Pulmonary artery endothelial cell (primary cell): ENCODE measurements around the gene DAPK1. TPM values are rescaled to one million over a fixed set of nuclear protein-coding genes. Genes with fewer than 3 reads are reported as not detected.

Source experiments
- DNase-seq: peaks from one replicate; pipeline ENCODE4 v3.0.0-alpha.2; 2011; ENCODE audit warnings: low read depth, low spot score
- total RNA-seq: library from RNA; depleted of rRNA; stranded (reverse); fragments of >200 nt; gene quantifications from 2 replicates; pipeline ENCODE4 v1.2.3, GENCODE V29; 2014

DAPK1 gene
- total RNA-seq, 1 donor from 2014 or later: 43.2 TPM

DNA sequence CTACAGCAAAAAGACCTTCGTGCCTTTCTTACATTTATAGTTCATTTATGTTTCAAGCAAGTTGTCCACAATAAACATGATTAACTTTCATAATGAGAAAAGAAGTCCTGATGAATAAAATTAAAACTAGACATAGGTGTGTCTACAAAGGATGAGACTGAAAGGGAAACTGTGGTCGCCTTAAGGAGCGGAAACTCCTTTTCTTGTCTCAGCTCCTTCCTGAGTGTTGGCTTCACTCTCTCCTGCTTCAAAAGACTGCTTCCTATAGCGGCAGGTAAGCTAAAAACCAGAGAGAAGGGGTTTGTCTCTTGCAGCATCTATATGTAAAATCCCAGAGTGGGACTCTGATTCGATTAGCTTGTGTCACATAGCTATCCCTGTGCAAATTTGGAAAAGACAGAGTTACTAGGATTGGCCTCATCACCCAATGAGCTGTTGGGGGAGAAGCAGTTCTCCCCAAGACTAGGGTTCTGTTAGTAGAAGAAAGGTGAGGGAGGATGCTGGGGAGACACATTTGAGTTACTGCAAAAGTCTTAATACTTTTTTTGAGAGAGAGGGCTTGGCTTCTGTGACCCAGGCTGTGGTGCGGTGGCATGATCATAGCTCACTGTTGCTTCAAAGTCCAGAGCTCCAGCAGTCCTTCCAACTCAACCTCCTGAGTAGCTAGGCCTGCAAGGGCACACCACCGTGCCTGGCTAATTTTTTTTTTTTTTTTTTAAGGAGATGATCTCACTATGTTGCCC is 211.5 kb downstream of the DAPK1 start:
- no peak for DNase-seq

DNA sequence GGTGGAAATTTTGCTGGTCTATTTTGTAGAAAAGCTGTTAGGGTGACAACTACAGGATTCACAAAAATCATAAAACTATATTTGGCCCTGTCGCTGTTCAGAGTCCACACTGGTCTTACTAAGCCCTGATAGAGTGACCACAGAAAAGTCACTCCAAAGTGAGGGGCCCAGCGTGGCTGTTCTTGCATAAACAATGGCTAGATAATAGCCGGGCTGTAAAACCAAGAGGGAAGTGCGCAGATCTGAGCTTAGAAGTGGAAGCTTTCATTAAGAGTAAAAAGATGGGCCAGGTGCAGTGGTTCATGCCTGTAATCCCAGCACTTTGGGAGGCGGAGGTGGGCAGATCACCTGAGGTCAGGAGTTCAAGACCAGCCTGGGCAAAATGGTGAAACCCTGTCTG is 212.8 kb downstream of the DAPK1 start:
- DNase-seq: no peak

DNA sequence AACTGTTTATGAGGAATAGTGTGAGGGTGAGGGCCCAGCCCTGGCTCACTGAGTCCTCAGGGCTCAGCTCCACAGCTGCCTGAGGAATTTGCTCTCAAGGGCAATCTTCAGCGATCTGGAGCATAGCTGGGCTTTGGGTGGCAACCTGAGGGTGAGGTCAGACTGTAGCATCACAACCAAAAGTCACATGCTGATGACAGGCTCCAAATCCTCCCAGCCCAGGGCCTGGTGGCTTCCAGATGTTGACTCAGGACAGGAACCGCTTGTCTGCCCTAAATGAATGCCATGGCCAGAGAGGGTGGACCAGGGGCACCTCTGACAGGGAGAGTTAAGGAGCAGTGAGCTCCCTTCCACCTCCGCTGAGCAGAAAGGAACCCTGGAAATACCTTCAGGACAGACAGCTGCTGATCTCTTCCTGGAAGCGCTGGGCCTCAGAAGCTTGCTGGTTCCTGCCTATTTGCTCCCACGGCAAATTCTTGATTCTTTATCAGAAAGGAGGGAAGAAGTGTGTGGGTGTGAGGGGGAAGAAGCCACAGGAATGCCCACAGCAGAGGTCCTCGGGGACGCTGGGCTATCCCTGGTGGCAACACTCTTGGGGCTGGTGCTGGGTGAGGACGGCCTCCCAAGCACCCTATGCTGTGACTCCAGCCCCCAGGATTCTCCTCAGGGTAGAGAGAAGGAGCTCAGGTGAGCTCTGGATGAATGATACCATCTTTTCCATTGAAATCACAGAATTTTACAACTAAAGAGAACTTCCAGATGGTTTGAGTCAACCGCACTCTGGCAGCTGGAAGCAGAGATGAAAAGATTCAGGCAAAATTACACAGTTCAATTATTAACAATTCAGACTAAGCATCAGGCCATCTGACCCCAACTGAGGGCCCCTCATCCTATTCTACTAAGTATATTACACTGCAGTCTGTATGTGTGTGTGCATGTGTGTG is 214.5 kb downstream of the DAPK1 start:
- DNase-seq: no peak

DNA sequence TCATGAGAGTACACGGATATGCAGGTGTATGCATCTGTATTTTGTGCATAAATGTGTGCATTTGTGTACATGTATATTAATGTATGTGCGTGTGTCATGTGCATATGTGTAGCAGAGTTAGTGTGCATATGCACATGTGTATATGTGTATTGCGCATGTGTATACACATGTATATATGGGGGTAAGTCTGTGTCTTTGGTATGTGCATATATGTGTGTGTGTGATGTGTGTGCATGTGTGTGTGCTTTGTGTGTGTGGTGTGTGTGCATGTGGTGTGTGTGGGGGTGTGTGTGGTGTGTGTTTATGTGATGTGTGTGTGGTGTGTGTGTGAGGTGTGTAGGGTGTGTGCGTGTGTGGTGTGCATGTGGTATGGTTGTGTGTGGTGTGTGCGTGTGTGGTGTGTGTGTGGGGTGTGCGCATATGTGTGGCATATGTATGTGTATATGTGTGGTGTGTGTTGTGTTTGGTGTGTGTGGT is 215.2 kb downstream of the DAPK1 start:
- no peak for DNase-seq

DNA sequence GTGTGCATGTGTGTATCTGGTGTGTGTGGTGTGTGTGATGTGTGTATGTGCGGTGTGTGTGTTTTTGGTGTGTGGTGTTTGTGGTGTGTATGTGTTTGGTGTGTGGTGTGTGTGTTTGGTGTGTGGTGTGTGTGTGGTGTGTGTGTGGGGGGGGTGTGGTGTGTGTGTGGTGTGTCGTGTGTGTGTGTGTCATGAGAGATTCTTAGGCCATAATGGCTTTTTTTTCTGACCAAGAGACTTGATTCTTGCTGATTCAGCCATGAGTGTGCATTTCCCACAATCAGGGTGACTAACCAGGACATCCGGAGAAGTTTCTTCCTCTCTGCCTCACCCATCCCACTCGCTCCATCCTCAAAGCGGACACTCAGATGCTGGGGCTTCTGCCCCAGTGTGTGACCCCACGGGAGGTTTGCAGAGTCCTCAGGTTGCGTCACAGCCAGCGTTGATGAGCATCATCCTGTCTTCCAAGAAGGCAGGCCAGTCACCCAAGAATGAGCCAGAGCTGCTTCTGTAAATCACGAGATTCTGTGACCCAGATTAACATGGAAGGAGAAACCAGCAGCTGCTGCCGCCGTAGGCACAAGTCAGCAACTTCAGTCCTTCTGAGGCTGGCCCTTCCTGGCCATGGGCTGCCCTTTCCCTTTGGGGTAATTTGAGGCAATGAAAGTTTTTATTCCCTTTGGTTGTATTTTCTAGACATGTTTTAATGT is 215.8 kb downstream of the DAPK1 start:
- peak; percentile 68 for DNase-seq

DNA sequence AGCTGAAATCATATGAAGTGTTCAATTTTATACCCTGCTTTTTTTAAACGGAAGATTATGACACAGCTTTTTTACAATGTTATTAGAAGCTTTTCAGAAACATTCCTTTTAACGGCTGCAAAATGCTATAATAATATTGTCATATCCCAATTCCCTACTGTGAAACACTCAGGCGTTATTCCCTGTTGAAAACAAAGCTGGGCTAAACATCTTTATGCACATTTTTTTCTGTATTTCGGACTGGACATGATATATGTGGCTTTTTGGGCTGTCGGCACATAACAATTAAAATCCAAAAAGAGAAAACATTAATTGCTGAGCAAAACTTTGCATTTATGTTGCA is 216.3 kb downstream of the DAPK1 start:
- no peak for DNase-seq

DNA sequence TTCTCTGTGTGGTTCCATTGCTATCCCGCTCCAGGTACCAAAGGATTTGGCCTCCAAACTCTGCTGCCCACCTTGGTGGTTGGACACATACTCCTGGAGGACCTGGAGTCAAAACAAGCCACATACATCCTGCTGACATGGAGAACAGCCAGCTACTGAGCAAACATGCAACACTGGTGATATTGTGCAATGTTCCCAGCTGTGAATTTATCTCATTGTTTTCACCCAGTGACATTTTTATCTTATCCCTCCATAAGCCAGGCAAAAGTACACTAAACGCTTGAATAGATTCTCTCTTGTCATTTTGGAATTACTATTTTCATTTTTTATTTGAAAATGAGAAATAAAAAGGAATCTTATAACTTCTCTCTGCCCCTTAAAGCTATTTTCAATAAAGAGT is 217.2 kb downstream of the DAPK1 start:
- DNase-seq: peak; percentile 20

DNA sequence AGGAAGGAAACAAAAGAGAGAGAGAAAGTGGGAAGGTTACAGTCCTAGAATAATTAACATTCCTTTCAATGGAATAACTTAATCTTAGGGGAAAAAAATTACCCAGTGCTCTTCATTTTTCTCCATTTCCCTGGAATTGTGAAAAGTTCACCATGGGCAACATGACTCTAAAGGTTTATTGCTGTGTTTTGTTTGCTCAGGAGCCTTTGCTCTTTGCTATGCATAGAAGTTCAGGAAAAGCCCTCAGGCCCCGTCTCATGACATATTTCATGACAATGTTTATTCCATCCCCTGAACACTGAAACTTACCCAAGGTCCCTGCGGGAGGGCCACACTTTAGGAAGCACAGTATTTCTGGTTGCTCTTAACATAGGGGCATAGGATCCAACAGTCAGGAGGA is 218.5 kb downstream of the DAPK1 start:
- DNase-seq: no peak

DNA sequence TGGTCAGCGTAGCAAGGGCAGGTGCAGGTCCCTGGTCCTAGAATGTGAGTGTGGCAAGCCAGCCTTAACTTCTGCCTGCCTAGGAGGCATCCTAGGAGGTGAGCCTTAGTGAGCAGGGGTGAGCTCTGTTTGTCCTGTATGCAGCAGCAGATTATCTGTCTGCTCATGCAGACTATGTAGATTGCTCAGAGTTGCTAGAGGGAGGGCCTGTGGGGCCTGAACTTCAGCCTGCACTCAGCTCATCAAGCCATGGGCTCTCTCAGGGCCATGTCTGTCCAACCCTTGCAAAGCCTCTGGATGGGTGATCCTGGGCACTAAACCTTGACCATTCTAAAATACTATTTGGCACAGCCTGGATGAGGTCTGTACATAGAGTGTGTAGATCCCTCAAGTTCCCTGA is 219.8 kb downstream of the DAPK1 start:
- DNase-seq: no peak

DNA sequence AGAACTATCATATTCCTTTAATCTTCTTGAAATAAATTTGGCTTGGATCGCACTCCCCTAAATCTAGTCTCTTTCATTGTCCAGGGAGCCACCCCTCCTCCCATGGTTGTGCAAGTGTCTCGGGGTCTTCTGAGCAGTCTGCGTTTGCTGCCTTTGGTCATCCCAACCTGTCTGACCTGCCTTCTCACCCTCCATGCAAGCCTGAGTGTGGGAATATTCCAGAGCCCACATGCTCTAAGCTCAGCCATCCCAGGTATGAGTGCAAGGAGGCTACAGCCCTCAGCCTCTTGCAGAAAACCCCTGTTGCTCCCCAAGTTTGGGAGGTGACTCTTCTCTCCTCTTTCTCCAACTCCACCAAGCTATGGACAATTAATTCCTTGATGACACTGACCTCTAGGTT is 220.6 kb downstream of the DAPK1 start:
- no peak for DNase-seq

DNA sequence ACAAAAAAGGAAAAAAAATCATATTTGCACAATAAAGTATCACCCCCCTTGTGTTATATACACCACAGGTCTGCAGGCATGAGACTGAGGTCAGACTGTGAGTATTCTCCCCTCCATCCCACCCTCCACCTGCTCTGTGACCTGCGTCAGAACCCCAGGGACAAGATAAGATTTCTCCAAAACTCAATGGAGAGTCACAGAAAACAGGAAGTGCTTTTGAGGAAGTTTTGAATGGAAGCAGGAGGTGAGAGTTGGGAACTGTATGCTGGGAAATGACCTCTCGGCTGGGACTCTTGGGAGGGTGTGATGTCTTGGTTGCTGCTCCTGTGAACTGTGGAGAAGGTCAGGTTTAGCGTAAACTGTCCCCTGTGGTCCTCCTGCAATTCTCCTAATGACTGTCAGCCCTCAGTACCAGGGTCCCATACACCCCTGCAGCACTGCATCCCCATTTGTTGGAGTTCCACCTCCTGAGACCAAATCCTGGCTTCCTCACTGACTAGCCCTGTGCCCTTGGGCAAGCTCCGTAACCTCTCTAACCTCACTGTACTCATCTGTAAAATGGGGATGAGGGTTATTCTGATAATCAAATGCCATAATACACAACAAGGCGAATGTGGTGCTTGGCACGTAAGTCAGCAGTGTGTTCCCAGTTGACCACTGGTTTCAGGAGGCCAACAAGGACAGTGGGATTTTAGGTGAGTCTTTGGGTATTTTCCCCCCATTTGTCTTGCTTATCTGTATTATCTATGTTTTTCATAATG is 221.4 kb downstream of the DAPK1 start:
- no peak for DNase-seq

DNA sequence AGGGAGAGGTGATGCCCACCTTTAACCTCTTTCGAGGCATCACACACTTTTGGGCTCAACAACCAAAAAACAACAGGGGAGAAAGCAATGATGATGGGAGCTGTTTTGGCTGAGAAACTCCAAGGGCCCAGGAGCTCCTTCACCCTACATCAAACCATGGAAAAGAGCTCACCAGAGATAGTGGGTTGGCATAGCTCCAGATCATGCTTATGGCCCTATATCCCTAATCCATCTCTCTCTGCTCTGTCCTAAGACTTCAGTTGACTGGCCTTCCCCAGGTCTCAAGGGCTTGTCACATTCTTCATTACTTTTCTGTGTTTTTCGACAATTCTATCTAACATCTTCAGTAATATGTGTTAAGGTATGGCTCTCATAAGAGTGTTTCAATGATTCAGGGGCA is 222.5 kb downstream of the DAPK1 start:
- DNase-seq: no peak

DNA sequence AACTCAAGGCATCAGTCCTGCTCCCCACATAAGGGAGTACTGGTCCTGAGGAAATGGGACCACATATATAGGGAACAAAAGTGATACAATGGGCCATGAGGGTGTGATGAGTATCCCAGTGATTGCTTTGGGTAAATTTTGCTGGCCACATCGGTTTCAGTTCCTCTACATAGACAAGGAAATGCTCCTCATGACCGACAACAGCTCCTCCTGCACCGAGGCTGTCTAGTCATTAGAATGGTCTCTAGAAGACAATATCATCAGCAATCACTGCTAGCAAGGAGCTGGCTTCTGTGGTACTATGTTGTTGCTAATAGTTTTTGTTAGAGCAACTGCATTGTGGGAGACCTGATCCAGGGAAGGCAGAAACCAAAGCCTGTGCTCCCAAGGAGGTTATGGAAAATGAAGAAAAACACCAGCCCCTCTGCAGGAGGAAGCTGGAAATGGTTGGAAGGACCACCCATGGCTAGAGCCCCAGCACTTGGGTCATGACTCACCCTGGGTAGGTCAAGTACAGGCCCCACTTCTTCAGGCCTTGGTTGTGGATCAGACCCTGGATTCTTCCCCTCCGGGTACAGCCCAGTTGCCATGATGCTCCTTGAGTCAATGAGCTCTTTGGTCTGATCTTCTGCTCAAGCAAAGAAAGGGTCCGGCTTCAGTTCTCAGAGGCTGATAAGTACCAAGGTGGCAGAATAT is 224.9 kb downstream of the DAPK1 start:
- DNase-seq: no peak

DNA sequence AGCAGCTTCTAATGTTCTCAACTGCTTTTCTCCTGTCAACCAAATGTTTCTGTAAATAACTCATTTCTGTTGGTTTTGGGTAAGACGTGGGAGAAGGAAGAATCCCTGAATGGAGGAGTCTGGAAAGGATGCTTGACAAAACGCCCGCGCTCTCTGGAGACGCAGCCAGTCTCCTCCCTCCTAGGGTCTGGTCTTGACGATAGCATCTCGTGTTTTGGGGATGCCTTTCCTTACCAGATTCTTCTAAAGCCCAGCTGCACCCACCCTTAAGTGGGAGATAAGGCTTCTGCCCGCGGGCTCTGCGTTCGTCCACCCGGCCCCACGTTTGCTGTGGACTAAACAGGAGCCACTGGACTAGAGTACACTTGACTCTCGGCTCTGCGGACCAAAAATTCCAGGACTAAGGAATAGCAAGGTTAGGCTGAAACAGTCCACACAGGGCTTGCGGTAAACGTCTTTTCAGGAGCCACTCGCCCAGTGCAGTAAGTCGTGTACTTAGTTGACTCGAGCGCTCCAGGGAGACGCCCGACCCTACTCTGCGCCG is 227.8 kb downstream of the DAPK1 start:
- DNase-seq: no peak

DNA sequence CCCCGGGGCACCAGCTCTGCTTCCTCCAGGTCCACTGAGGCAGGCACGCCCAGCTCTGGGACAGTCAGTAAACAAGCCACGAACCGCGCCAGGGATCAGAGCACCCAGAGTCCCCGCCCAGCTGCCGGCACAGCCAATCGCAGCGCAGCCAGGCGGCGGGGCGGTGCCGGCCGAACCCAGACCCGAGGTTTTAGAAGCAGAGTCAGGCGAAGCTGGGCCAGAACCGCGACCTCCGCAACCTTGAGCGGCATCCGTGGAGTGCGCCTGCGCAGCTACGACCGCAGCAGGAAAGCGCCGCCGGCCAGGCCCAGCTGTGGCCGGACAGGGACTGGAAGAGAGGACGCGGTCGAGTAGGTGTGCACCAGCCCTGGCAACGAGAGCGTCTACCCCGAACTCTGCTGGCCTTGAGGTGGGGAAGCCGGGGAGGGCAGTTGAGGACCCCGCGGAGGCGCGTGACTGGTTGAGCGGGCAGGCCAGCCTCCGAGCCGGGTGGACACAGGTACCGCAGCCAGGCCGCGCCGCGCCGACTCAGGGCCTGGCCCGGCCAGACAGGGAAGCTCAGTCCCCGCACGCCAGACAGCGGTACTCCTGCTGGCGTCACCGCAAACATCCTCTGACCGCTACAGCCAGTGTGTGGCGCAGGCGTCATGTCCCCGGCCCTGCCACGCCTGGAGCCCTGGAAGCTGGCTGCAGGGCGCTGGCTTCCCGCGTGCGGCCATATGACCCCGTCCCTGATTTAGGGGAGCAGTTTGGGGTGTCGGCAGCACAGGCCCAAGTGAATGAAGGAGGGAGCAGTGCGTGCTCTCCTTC is 228.4 kb downstream of the DAPK1 start, which contains the start of gene CTSL:
Gene CTSL, plus strand, starts transcription at position 220 of the 810 bp plus-strand sequence. CDS start 1,485 bp downstream, outside the sequence.
- no peak for DNase-seq

DNA sequence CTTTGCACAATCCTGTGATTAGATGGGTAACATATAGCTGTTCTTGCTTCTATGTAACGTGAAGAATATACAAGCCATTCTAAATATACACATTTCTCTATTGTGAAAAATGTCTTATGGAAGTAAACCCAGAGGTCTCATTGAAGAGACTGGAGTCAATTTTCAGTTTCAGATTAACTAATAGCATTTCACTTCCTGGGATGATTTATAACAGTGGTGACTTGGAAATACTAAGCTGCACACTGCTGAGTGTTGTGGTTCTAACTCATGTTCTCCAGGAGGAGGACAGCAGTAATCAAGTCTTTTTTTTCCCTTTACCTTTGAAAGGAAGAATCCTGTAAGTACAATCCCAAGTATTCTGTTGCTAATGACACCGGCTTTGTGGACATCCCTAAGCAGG is 231.6 kb downstream of the DAPK1 start:
- DNase-seq: no peak

DNA sequence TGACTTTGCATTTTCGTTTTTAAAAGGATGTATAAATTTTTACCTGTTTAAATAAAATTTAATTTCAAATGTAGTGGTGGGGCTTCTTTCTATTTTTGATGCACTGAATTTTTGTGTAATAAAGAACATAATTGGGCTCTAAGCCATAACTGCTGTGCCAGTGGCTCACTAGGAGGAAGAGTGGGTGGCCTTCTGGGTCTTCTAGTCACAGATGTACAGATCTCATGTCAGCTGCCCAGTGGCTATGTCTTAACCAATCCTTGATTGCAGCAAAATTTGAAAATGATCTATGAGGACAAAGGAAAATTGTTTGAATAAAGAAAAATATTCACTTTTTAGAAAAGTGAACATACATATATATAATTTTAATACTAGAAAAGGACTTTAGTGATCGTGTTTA is 233.7 kb downstream of the DAPK1 start:
- no peak for DNase-seq

DNA sequence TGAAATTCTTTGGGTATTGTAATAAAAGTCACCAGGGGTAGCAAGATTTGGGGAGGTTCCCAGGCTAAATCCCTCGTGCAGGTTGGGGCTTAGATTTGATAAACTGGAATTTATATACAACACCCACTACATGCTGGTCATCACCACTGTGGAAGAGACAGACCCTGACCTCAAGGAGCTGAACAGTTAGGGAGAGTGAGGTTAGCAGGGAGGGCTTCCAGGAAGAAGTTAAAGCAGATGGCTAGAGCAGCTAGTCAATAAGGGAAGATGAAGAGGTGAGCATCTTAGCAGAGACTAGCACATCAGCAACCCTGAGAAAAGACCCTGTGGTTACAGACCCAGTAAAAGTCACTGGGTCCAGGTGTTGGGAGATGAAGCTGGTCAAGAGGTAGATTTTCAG is 234.7 kb downstream of the DAPK1 start:
- DNase-seq: no peak

DNA sequence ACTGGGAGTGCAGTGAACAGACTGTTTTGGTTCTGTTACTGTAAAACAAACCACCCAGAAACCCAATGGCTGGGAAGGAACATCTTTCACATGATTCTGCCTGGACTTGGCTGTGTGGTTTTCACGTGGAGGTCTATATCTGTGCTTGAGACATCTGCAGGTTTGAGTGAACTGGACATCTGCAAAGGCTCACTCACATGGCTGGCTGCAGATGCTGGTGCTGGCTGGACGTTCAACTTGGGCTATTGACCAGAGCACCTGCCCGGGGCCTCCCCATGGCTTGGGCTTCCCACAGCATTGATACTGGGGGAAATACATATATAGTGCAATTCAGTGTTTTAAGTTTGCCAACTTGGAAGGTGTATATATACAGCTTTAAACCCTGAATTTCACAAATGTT is 235.1 kb downstream of the DAPK1 start:
- DNase-seq: no peak
